Smooth muscle cell (in vitro differentiated cells): ENCODE data around the gene CCNT2. TPM values are rescaled to one million over a fixed set of nuclear protein-coding genes. Genes with fewer than 3 reads are reported as not detected.

Source experiments
- DNase-seq: peaks from one replicate; lab custom pipeline; 2025; ENCODE audit not compliant: unreplicated experiment; lab: John Stamatoyannopoulos, UW
- H2AFZ ChIP-seq: fragments of 200-600 bp; sonication (generic); 2 replicates; pipeline ENCODE4 v1.6.0; 2016; ENCODE audit warnings: antibody characterized with exemption, low read depth, mild to moderate bottlenecking
- H3F3A ChIP-seq: fragments of 200-600 bp; sonication (generic); 2 replicates; pipeline ENCODE4 v1.6.0; 2017; ENCODE audit warnings: antibody characterized with exemption, low read depth
- H3K27ac ChIP-seq: fragments of 200-600 bp; sonication (generic); 2 replicates; pipeline ENCODE4 v1.5.1; 2016; ENCODE audit warnings: low read depth, mild to moderate bottlenecking
- H3K27me3 ChIP-seq: fragments of 200-600 bp; sonication (generic); 2 replicates; pipeline ENCODE4 v1.6.1; 2016; ENCODE audit warnings: low read depth, mild to moderate bottlenecking
- H3K36me3 ChIP-seq: fragments of 200-600 bp; sonication (generic); 2 replicates; pipeline ENCODE4 v1.5.1; 2016; ENCODE audit warnings: low read depth
- H3K4me1 ChIP-seq: fragments of 200-600 bp; sonication (generic); 2 replicates; pipeline ENCODE4 v1.5.1; 2016; ENCODE audit warnings: low read depth
- H3K4me2 ChIP-seq: fragments of 200-600 bp; sonication (generic); 2 replicates; pipeline ENCODE4 v1.6.0; 2016; ENCODE audit warnings: mild to moderate bottlenecking
- H3K4me3 ChIP-seq: fragments of 200-600 bp; sonication (generic); 2 replicates; pipeline ENCODE4 v1.5.1; 2016; ENCODE audit warnings: mild to moderate bottlenecking
- H3K79me2 ChIP-seq: fragments of 200-600 bp; sonication (generic); 2 replicates; pipeline ENCODE4 v1.6.0; 2016; ENCODE audit warnings: low read depth, mild to moderate bottlenecking
- H3K9ac ChIP-seq: fragments of 200-600 bp; sonication (generic); 2 replicates; pipeline ENCODE4 v1.6.0; 2016; ENCODE audit warnings: low read depth
- H3K9me3 ChIP-seq: fragments of 200-600 bp; sonication (generic); replicated peaks from 2 replicates; pipeline ENCODE4 v1.5.1; 2016; ENCODE audit warnings: low read depth
- H4K20me1 ChIP-seq: fragments of 200-600 bp; sonication (generic); 2 replicates; pipeline ENCODE4 v1.6.0; 2016; ENCODE audit warnings: low read depth
- CTCF ChIP-seq: fragments of 200-600 bp; sonication (generic); IDR thresholded peaks from 2 replicates; pipeline ENCODE4 v1.5.1; 2017; ENCODE audit warnings: borderline replicate concordance, mild to moderate bottlenecking, antibody characterized with exemption; ENCODE audit not compliant: insufficient read depth, poor library complexity, severe bottlenecking
- WGBS: methylation state at CpG from one replicate; pipeline ENCODE4 v1.1.7; 2016; ENCODE audit warnings: low lambda C conversion rate; 5-methylcytosine and 5-hydroxymethylcytosine counted together
- polyA plus RNA-seq: library from polyadenylated mRNA; unstranded; fragments of >200 nt; fragmentation: Nextera tagmentation; extraction: Ambion mirVana; gene quantifications from 2 replicates; pipeline ENCODE4 v1.2.1, GENCODE V29; 2016
- total RNA-seq: library from RNA; depleted of rRNA; stranded (reverse); fragments of >200 nt; gene quantifications from 2 replicates; pipeline ENCODE4 v1.2.3, GENCODE V29; 2014

Gene CCNT2
- total and polyA plus RNA-seq, 2 experiments from 2014 or later = 16.1 to 74.2 TPM

DNA sequence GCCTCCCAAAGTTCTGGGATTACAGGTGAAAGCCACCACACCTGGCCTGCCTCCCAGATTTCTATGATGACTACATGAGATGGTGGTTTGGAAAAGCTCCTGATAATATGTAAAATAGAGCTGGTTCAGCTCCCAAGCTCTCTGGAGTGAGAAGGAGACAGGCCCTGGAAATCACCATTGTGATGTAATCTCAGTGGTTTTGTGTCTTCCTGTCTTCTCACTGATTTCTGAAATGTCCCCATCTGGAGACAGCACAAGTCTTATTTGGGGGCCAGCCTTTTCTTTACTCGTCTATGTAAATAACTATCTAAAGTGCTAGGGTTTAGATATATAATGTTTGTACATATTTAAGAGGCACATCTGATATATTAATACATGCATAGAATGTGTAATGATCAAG lies 64.0 kb downstream of the CCNT2 start:
- Histone ChIP-seq H3K4me3 (no peak overlapping the region), H3K4me1 (no peaks in the 10 kb centered on the region), H3K36me3 (no peaks in the 10 kb centered on the region), H2AFZ (no peak overlapping the region), H3K9me3 (no peaks in the 10 kb centered on the region), H3K4me2 (no peak overlapping the region), H3K9ac (no peak overlapping the region), H3F3A (no peaks in the 10 kb centered on the region), H3K79me2 (no peaks in the 10 kb centered on the region), H3K27ac (no peak overlapping the region), H3K27me3 (peaks cover 15% of the 10 kb centered on the region), H4K20me1 (no peaks in the 10 kb centered on the region)
- no peak for DNase-seq
- 86% methylated on average over 1 of the region's 1 CpG for WGBS
- TF ChIP-seq CTCF = no peak

- 95% methylated on average over 3 of the region's 3 CpGs for WGBS
Measured at GRCh38 chr2:134985061-134985460, 66.4 kb downstream of the CCNT2 start.

DNA sequence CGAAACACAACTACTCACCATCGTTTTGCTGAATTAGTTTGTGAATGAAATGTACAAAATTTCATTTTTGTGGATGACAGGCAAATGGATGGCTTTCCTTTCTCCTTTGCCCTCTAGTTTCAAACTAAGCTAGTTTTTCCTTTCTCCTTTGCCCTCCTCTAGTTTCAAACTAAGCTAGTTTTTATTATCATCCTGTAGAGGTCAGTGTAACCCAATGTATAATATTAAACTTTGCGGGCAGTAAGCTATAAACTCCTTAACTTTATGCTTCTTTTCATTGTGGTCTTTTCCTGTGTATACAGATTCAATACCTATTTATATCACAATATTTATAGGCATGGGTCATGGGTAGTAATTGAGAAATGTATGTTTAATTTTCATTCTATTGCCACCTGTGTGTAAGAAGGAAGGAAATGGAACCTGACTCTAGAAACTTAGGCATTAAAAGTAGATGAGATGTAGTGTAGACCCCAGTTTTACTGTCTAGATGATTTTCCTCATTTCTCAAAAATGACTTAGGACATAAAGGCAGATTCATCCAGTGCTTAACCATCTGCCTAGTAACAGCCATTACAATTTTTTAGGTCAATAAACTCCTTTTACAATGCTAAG lies 70.5 kb downstream of the CCNT2 start:
- Histone ChIP-seq H4K20me1 (no peaks in the 10 kb centered on the region), H3K27ac (no peak overlapping the region), H3K4me1 (no peaks in the 10 kb centered on the region), H3K9ac (no peak overlapping the region), H3F3A (no peaks in the 10 kb centered on the region), H3K9me3 (no peaks in the 10 kb centered on the region), H3K27me3 (peaks cover 25% of the 10 kb centered on the region), H2AFZ (no peak overlapping the region), H3K36me3 (no peaks in the 10 kb centered on the region), H3K4me2 (no peak overlapping the region), H3K79me2 (no peaks in the 10 kb centered on the region), H3K4me3 (no peak overlapping the region)
- WGBS = 23% methylated on average over 3 of the region's 3 CpGs
- peak; percentile 49 for TF ChIP-seq CTCF
- no peak for DNase-seq

More at GRCh38 chr2:134985061-134985460, 66.4 kb downstream of the CCNT2 start:
- DNase-seq = no peak
- Histone ChIP-seq H2AFZ (no peak overlapping the region), H3K4me1 (no peaks in the 10 kb centered on the region), H4K20me1 (no peaks in the 10 kb centered on the region), H3K9ac (no peak overlapping the region), H3F3A (no peaks in the 10 kb centered on the region), H3K4me3 (no peak overlapping the region), H3K27me3 (peaks cover 25% of the 10 kb centered on the region), H3K36me3 (no peaks in the 10 kb centered on the region), H3K79me2 (no peaks in the 10 kb centered on the region), H3K4me2 (no peak overlapping the region), H3K27ac (no peak overlapping the region), H3K9me3 (no peaks in the 10 kb centered on the region)
- no peak for TF ChIP-seq CTCF

DNA sequence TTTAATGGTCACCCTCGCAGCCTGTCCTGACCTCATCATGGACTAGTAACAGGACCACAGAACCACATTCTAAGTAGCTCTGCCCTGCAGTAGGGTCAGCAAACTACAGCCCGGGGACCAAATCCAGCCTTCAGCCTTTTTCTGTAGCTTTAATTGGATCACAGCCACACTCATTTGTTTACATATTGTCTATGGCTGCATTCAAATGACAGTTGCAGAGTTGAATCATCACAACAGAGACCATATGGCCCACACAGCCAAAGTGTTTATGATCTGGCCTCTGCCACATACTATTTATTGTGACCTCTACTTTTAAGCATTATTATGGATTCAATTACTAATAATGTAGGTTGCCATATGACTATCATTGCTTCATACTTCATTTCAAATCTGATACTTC lies 80.9 kb downstream of the CCNT2 start:
- no peak overlapping the region for H3K4me3 ChIP-seq
- DNase-seq = no peak
- no peak overlapping the region for H3K4me2 ChIP-seq
- no peaks in the 10 kb centered on the region for H3K9me3 ChIP-seq
- no peak overlapping the region for H2AFZ ChIP-seq
- no peak for TF ChIP-seq CTCF
- no peaks in the 10 kb centered on the region for H3K4me1 ChIP-seq
- H3K27ac ChIP-seq = no peak overlapping the region
- 67% methylated on average over 2 of the region's 2 CpGs for WGBS
- no peaks in the 10 kb centered on the region for H3K79me2 ChIP-seq
- H3K27me3 ChIP-seq = peaks cover 3% of the 10 kb centered on the region
- no peak overlapping the region for H3K9ac ChIP-seq
- no peaks in the 10 kb centered on the region for H3F3A ChIP-seq
- no peaks in the 10 kb centered on the region for H3K36me3 ChIP-seq
- H4K20me1 ChIP-seq = no peaks in the 10 kb centered on the region
